ENCODE results near the gene ANXA11.
"Not testable (repeated sequence)": the region's sequence is repeated elsewhere in the genome, so short reads cannot be mapped to it uniquely, and the experiment has no call there.

ANXA11 gene

GRCh38 chr10:80207768-80208370 is 2.5 kb upstream of the ANXA11 start:
- no peak for DNase-seq

GRCh38 chr10:80206277-80206655 is 929 bp upstream of the ANXA11 start:
- no peak for DNase-seq

- DNase-seq, result no peak
Observed at GRCh38 chr10:80204677-80205476, 460 bp downstream of the ANXA11 start.

GRCh38 chr10:80203835-80204676 is 1.3 kb downstream of the ANXA11 start:
- DNase-seq, result no peak

GRCh38 chr10:80202934-80203834 is 2.2 kb downstream of the ANXA11 start:
- DNase-seq, result peak; percentile 63

GRCh38 chr10:80202530-80202929 is 2.8 kb downstream of the ANXA11 start:
- DNase-seq, result not testable (repeated sequence)

- no peak for DNase-seq
Observed at GRCh38 chr10:80201608-80202141, 3.7 kb downstream of the ANXA11 start.

- DNase-seq, result no peak
Observed at GRCh38 chr10:80200687-80201086, 4.7 kb downstream of the ANXA11 start.

- DNase-seq, result no peak
Observed at GRCh38 chr10:80200259-80200658, 5.1 kb downstream of the ANXA11 start.

- no peak for DNase-seq
Observed at GRCh38 chr10:80199828-80200227, 5.5 kb downstream of the ANXA11 start.

GRCh38 chr10:80197972-80198916 is 7.1 kb downstream of the ANXA11 start:
- DNase-seq, result no peak

- DNase-seq, result no peak
Observed at GRCh38 chr10:80196950-80197315, 8.4 kb downstream of the ANXA11 start.

- no peak for DNase-seq
Observed at GRCh38 chr10:80196270-80196949, 8.9 kb downstream of the ANXA11 start.

- DNase-seq, result no peak
Observed at GRCh38 chr10:80195046-80195574, 10.2 kb downstream of the ANXA11 start.

GRCh38 chr10:80194373-80195045 is 10.8 kb downstream of the ANXA11 start:
- no peak for DNase-seq

- DNase-seq, result no peak
Observed at GRCh38 chr10:80192553-80192952, 12.8 kb downstream of the ANXA11 start.

GRCh38 chr10:80191589-80192270 is 13.6 kb downstream of the ANXA11 start:
- DNase-seq, result no peak

- no peak for DNase-seq
Observed at GRCh38 chr10:80188713-80189112, 16.6 kb downstream of the ANXA11 start.

Measured in T1000 (cell line).